Peyer's patch (tissue), 4 donors: ENCODE results near the gene TMEM184A. TPM values are rescaled to one million over a fixed set of nuclear protein-coding genes. Genes with fewer than 3 reads are reported as not detected.
A peak's percentile ranks its signal among the peaks of the same experiment; 100 is the strongest.

Experiments
- DNase-seq, 3 donors: peaks; one replicate each; pipeline ENCODE4 v3.0.0-alpha.2; 2017 to 2019
- H3K27ac ChIP-seq, 4 donors: fragments of 200-600 bp; sonication (generic); one replicate each; pipeline ENCODE4 v1.5.1; 2016 to 2019
- H3K27me3 ChIP-seq, 2 donors: fragments of 200-600 bp; sonication (generic); one replicate each; pipeline ENCODE4 v1.5.1; 2019
- H3K36me3 ChIP-seq, 3 donors: fragments of 200-600 bp; sonication (generic); one replicate each; pipeline ENCODE4 v1.5.1; 2016 to 2019
- H3K4me1 ChIP-seq, 4 donors: fragments of 200-600 bp; sonication (generic); one replicate each; pipeline ENCODE4 v1.5.1; 2016 to 2019
- H3K4me3 ChIP-seq, 4 donors: fragments of 200-600 bp; sonication (generic); 1 replicate in 3 of 4; 2 replicates in 1 of 4; pipeline ENCODE4 v1.5.1; 2016 to 2019; ENCODE audit warnings: mild to moderate bottlenecking in 1 of 4
- H3K9me3 ChIP-seq, 4 donors: fragments of 200-600 bp; sonication (generic); one replicate each; pipeline ENCODE4 v1.5.1; 2016 to 2019; ENCODE audit warnings: mild to moderate bottlenecking in 1 of 4
- POLR2A ChIP-seq, 2 donors: fragments of 450-650 bp; IDR thresholded peaks; one replicate each; pipeline ENCODE4 v1.5.1; 2017; ENCODE audit warnings: antibody characterized with exemption in 2 of 2, mild to moderate bottlenecking in 2 of 2, moderate library complexity in 2 of 2
- total RNA-seq, 4 donors: library from RNA; depleted of rRNA; stranded (reverse); fragments of >200 nt; gene quantifications; one replicate each; pipeline ENCODE4 v1.1.0, GENCODE V29; 2016
- TF ChIP-seq, protein P1 (sequence below), 6 experiments: fragments of 450-650 bp in 4 of 6; fragments of 200-600 bp in 2 of 6; sonication (generic) in 1 of 6; IDR thresholded peaks; one replicate each; pipeline ENCODE4 v1.5.1; 2017 to 2019; ENCODE audit warnings: antibody characterized with exemption in 6 of 6, mild to moderate bottlenecking in 3 of 6, moderate library complexity in 1 of 6

The TMEM184A gene
- total RNA-seq, 4 donors from 2014 or later, result 41.3 to 161 (median 151) TPM

- no peak overlapping the region for H3K27ac ChIP-seq
These were observed 15.2 kb downstream of the TMEM184A start for GRCh38 chr7:1540776-1541271.

GRCh38 chr7:1539882-1540775, 15.9 kb downstream of the TMEM184A start:
- no peak for TF ChIP-seq POLR2A (IDR thresholded peaks at IDR 0.05)
- TF ChIP-seq, protein P1, sequence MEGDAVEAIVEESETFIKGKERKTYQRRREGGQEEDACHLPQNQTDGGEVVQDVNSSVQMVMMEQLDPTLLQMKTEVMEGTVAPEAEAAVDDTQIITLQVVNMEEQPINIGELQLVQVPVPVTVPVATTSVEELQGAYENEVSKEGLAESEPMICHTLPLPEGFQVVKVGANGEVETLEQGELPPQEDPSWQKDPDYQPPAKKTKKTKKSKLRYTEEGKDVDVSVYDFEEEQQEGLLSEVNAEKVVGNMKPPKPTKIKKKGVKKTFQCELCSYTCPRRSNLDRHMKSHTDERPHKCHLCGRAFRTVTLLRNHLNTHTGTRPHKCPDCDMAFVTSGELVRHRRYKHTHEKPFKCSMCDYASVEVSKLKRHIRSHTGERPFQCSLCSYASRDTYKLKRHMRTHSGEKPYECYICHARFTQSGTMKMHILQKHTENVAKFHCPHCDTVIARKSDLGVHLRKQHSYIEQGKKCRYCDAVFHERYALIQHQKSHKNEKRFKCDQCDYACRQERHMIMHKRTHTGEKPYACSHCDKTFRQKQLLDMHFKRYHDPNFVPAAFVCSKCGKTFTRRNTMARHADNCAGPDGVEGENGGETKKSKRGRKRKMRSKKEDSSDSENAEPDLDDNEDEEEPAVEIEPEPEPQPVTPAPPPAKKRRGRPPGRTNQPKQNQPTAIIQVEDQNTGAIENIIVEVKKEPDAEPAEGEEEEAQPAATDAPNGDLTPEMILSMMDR (IDR thresholded peaks at IDR 0.05), result no peak
- H3K27me3 ChIP-seq, result no peaks in the 10 kb centered on the region
- H3K36me3 ChIP-seq, result peaks cover 0 to 61% (median 0%) of the 10 kb centered on the region in 3 donors
- no peaks in the 10 kb centered on the region for H3K9me3 ChIP-seq
- H3K4me1 ChIP-seq, result peaks cover 0 to 35% (median 3%) of the 10 kb centered on the region in 4 donors
- no peak overlapping the region for H3K4me3 ChIP-seq
- no peak overlapping the region for H3K27ac ChIP-seq
- no peak for DNase-seq

More at GRCh38 chr7:1540776-1541271, 15.2 kb downstream of the TMEM184A start:
- peaks cover 0 to 54% (median 0%) of the 10 kb centered on the region in 3 donors for H3K36me3 ChIP-seq
- DNase-seq, result no peak
- peaks cover 0 to 30% (median 3%) of the 10 kb centered on the region in 4 donors for H3K4me1 ChIP-seq
- H3K9me3 ChIP-seq, result no peaks in the 10 kb centered on the region
- TF ChIP-seq POLR2A (IDR thresholded peaks at IDR 0.05), result no peak
- TF ChIP-seq, protein P1 (IDR thresholded peaks at IDR 0.05), result no peak
- H3K27me3 ChIP-seq, result no peaks in the 10 kb centered on the region
- H3K4me3 ChIP-seq, result no peak overlapping the region

- Histone ChIP-seq H3K36me3 (peaks cover 0 to 62% (median 0%) of the 10 kb centered on the region in 3 donors), H3K27ac (peak overlapping the region in 2 of 4 donors; percentile 98), H3K4me1 (peaks cover 0 to 40% (median 3%) of the 10 kb centered on the region in 4 donors), H3K27me3 (no peaks in the 10 kb centered on the region), H3K4me3 (no peak overlapping the region), H3K9me3 (no peaks in the 10 kb centered on the region)
- TF ChIP-seq, protein P1 (IDR thresholded peaks at IDR 0.05), result no peak
- no peak for DNase-seq
These were observed 16.7 kb downstream of the TMEM184A start for GRCh38 chr7:1539181-1539881.

- no peak for DNase-seq
- H3K9me3 ChIP-seq, result no peaks in the 10 kb centered on the region
- peak overlapping the region in 3 of 4 donors; percentile 16 to 54 (median 27) for H3K4me3 ChIP-seq
- H3K36me3 ChIP-seq, result peaks cover 0 to 62% (median 0%) of the 10 kb centered on the region in 3 donors
- peaks cover 0 to 47% (median 7%) of the 10 kb centered on the region in 4 donors for H3K4me1 ChIP-seq
- no peak for TF ChIP-seq POLR2A (IDR thresholded peaks at IDR 0.05)
- TF ChIP-seq, protein P1 (IDR thresholded peaks at IDR 0.05), result no peak
- peak overlapping the region; percentile 67 to 98 (median 90) for H3K27ac ChIP-seq
- no peaks in the 10 kb centered on the region for H3K27me3 ChIP-seq
These were observed 17.3 kb downstream of the TMEM184A start for GRCh38 chr7:1538544-1539180.
